GM23338 (cell line): ENCODE measurements around the gene UST. TPM values are rescaled to one million over a fixed set of nuclear protein-coding genes. Genes with fewer than 3 reads are reported as not detected.

Source experiments
- ATAC-seq: fragments of 200-7000 bp; cut with Tn5 transposase; 3 replicates; pipeline ENCODE4 v1.9.1; 2020
- DNase-seq: peaks from one replicate; pipeline ENCODE4 v3.0.0-alpha.2; 2015; ENCODE audit warnings: low spot score
- H2AFZ ChIP-seq: fragments of 200-600 bp; sonication (generic); 2 replicates; pipeline ENCODE4 v1.8.0; 2016; ENCODE audit warnings: antibody characterized with exemption, mild to moderate bottlenecking, moderate library complexity
- H3F3A ChIP-seq: fragments of 200-600 bp; sonication (generic); replicated peaks from 2 replicates; pipeline ENCODE4 v1.8.0; 2017; ENCODE audit warnings: antibody characterized with exemption, mixed run types, low read depth
- H3K27ac ChIP-seq: fragments of 200-600 bp; sonication (generic); 2 replicates; pipeline ENCODE4 v1.6.1; 2016; ENCODE audit warnings: low read depth
- H3K27me3 ChIP-seq: fragments of 200-600 bp; sonication (generic); 2 replicates; pipeline ENCODE4 v1.8.0; 2016; ENCODE audit warnings: mild to moderate bottlenecking, mixed run types, moderate library complexity; ENCODE audit not compliant: insufficient read depth
- H3K36me3 ChIP-seq: fragments of 200-600 bp; sonication (generic); 2 replicates; pipeline ENCODE4 v1.8.0; 2016; ENCODE audit warnings: mild to moderate bottlenecking; ENCODE audit not compliant: insufficient read depth
- H3K4me1 ChIP-seq: fragments of 200-600 bp; sonication (generic); 2 replicates; pipeline ENCODE4 v1.8.0; 2016; ENCODE audit warnings: mild to moderate bottlenecking, moderate library complexity; ENCODE audit not compliant: insufficient read depth
- H3K4me2 ChIP-seq: fragments of 200-600 bp; sonication (generic); 2 replicates; pipeline ENCODE4 v1.7.1; 2017; ENCODE audit warnings: mixed run types
- H3K4me3 ChIP-seq: fragments of 200-600 bp; sonication (generic); 2 replicates; pipeline ENCODE4 v1.6.1; 2016; ENCODE audit warnings: mixed run types
- H3K79me2 ChIP-seq: fragments of 200-600 bp; sonication (generic); replicated peaks from 2 replicates; pipeline ENCODE4 v1.8.0; 2017; ENCODE audit warnings: mild to moderate bottlenecking; ENCODE audit not compliant: insufficient read depth
- H3K9me2 ChIP-seq: fragments of 200-600 bp; sonication (generic); 2 replicates; pipeline ENCODE4 v1.8.0; 2017; ENCODE audit not compliant: insufficient read depth
- H4K20me1 ChIP-seq: fragments of 200-600 bp; sonication (generic); replicated peaks from 2 replicates; pipeline ENCODE4 v1.8.0; 2017; ENCODE audit warnings: mild to moderate bottlenecking; ENCODE audit not compliant: insufficient read depth
- H3K27ac Mint-ChIP-seq: 2 replicates; pipeline ENCODE4 v1.8.0; 2020; ENCODE audit warnings: inconsistent platforms, mild to moderate bottlenecking, moderate library complexity, mixed read lengths
- H3K27me3 Mint-ChIP-seq: 3 replicates; pipeline ENCODE4 v1.8.0; 2022; ENCODE audit warnings: low read depth, mild to moderate bottlenecking, moderate library complexity, mixed read lengths, inconsistent platforms; ENCODE audit not compliant: insufficient read depth, poor library complexity
- H3K36me3 Mint-ChIP-seq: 3 replicates; pipeline ENCODE4 v1.8.0; 2021; ENCODE audit warnings: low read depth, mild to moderate bottlenecking, inconsistent platforms, moderate library complexity, mixed read lengths
- H3K4me1 Mint-ChIP-seq: 3 replicates; pipeline ENCODE4 v1.8.0; 2020; ENCODE audit warnings: mild to moderate bottlenecking, inconsistent platforms, mixed read lengths
- H3K4me3 Mint-ChIP-seq: 3 replicates; pipeline ENCODE4 v1.8.0; 2021; ENCODE audit warnings: moderate library complexity, mild to moderate bottlenecking, inconsistent platforms, mixed read lengths
- H3K9me3 Mint-ChIP-seq: 3 replicates; pipeline ENCODE4 v1.8.0; 2020; ENCODE audit warnings: moderate library complexity, mild to moderate bottlenecking, inconsistent platforms, mixed read lengths
- CTCF ChIP-seq, 2 experiments: fragments of 200-600 bp in 1 of 2; sonication (generic) in 1 of 2; conservative IDR thresholded peaks; 2 replicates each; pipeline versions ENCODE4 v1.5.1 to v1.6.1; 2016 to 2017; ENCODE audit warnings: antibody characterized with exemption in 2 of 2, low read depth in 2 of 2, mild to moderate bottlenecking in 2 of 2, moderate library complexity in 1 of 2
- ETS1 ChIP-seq: IDR thresholded peaks from 2 replicates; pipeline ENCODE4 v1.6.1; 2016; ENCODE audit warnings: antibody characterized with exemption
- EZH2 ChIP-seq: fragments of 200-600 bp; sonication (generic); IDR thresholded peaks from one replicate; pipeline ENCODE4 v1.8.0; 2017; ENCODE audit warnings: antibody characterized with exemption, mild to moderate bottlenecking, low read depth; ENCODE audit not compliant: unreplicated experiment
- JUNB ChIP-seq: IDR thresholded peaks from one replicate; pipeline ENCODE4 v1.6.1; 2016; ENCODE audit warnings: antibody characterized with exemption; ENCODE audit not compliant: unreplicated experiment
- NANOG ChIP-seq: IDR thresholded peaks from 2 replicates; pipeline ENCODE4 v1.6.1; 2016; ENCODE audit warnings: antibody characterized with exemption, borderline replicate concordance
- POLR2AphosphoS5 ChIP-seq: IDR thresholded peaks from 2 replicates; pipeline ENCODE4 v1.6.1; 2016; ENCODE audit warnings: antibody characterized with exemption, low read depth
- STAT1 ChIP-seq: IDR thresholded peaks from one replicate; pipeline ENCODE4 v1.6.1; 2016; ENCODE audit warnings: antibody characterized with exemption; ENCODE audit not compliant: unreplicated experiment
- ZNF114 ChIP-seq: fragments of 250-450 bp; sonication (Bioruptor Pico); IDR thresholded peaks from 2 replicates; pipeline ENCODE4 v1.5.0; 2020; ENCODE audit warnings: mild to moderate bottlenecking, moderate library complexity
- ZNF462 ChIP-seq: fragments of 250-450 bp; sonication (Bioruptor Pico); IDR thresholded peaks from 2 replicates; pipeline ENCODE4 v1.5.0; 2020; ENCODE audit warnings: mild to moderate bottlenecking, moderate library complexity
- polyA plus RNA-seq: library from polyadenylated mRNA; unstranded; fragments of >200 nt; fragmentation: Nextera tagmentation; extraction: Ambion mirVana; gene quantifications from 2 replicates; pipeline ENCODE4 v1.2.1, GENCODE V29; 2016
- total RNA-seq: library from RNA; depleted of rRNA; stranded (reverse); fragments of >200 nt; shearing (Covaris generic); gene quantifications from 2 replicates; pipeline ENCODE4 v1.2.3, GENCODE V29; 2014

Gene UST
- total and polyA plus RNA-seq, 2 experiments from 2014 or later = 12.6 to 33.0 TPM

GRCh38 chr6:148704400-148705246 is 42.2 kb upstream of the UST start:
- Mint-ChIP-seq H3K27me3 (peaks cover 2% of the 10 kb centered on the region), H3K4me3 (no peak overlapping the region), H3K27ac (no peak overlapping the region), H3K9me3 (peaks cover 10% of the 10 kb centered on the region), H3K4me1 (peaks cover 7% of the 10 kb centered on the region; the same call in 2 of the 3 replicates), H3K36me3 (no peaks in the 10 kb centered on the region)
- ATAC-seq (no peak), DNase-seq (no peak)
- peaks cover 9% of the 10 kb centered on the region for H3K9me2 ChIP-seq
- H3K79me2 ChIP-seq = no peaks in the 10 kb centered on the region
- H3K4me2 ChIP-seq = no peak overlapping the region
- no peak for TF ChIP-seq JUNB
- TF ChIP-seq ZNF114 (CRISPR knock-in tag) = no peak
- no peak for TF ChIP-seq POLR2AphosphoS5
- no peaks in the 10 kb centered on the region for H3K36me3 ChIP-seq
- no peak overlapping the region for H2AFZ ChIP-seq
- no peaks in the 10 kb centered on the region for H4K20me1 ChIP-seq
- H3K27me3 ChIP-seq = no peaks in the 10 kb centered on the region
- H3K4me1 ChIP-seq = no peaks in the 10 kb centered on the region
- no peaks in the 10 kb centered on the region for H3F3A ChIP-seq
- no peak overlapping the region for H3K4me3 ChIP-seq
- no peak overlapping the region for H3K27ac ChIP-seq

- peaks cover 4% of the 10 kb centered on the region; the same call in 1 of the 2 replicates for H3K36me3 ChIP-seq
- no peaks in the 10 kb centered on the region for H3K4me1 ChIP-seq
- Mint-ChIP-seq H3K36me3 (peaks cover 3% of the 10 kb centered on the region; the same call in 2 of the 3 replicates), H3K4me1 (no peaks in the 10 kb centered on the region), H3K27me3 (no peaks in the 10 kb centered on the region), H3K27ac (no peak overlapping the region), H3K4me3 (no peak overlapping the region), H3K9me3 (peaks cover 11% of the 10 kb centered on the region; the same call in 2 of the 3 replicates)
- peaks cover 9% of the 10 kb centered on the region for H3K9me2 ChIP-seq
- no peak for ATAC-seq
- no peaks in the 10 kb centered on the region for H3K27me3 ChIP-seq
- H3K27ac ChIP-seq = no peak overlapping the region
- DNase-seq = no peak
- no peak overlapping the region for H2AFZ ChIP-seq
- H3K4me3 ChIP-seq = no peak overlapping the region
- H4K20me1 ChIP-seq = no peaks in the 10 kb centered on the region
- no peaks in the 10 kb centered on the region for H3K79me2 ChIP-seq
- no peak for TF ChIP-seq NANOG
- no peak for TF ChIP-seq JUNB
- TF ChIP-seq POLR2AphosphoS5 = no peak
- TF ChIP-seq ZNF462 = no peak
- TF ChIP-seq CTCF (conservative IDR thresholded peaks at IDR 0.05; ENCODE audit: low read depth in 2 of 2) = no peak
- TF ChIP-seq STAT1 = no peak
- TF ChIP-seq EZH2 = no peak
- TF ChIP-seq ETS1 = no peak
- no peaks in the 10 kb centered on the region for H3F3A ChIP-seq
- no peak overlapping the region for H3K4me2 ChIP-seq
Observed at GRCh38 chr6:148708707-148709106, 38.1 kb upstream of the UST start.
